ENCODE measurements around the gene C11orf58.

- TF ChIP-seq, protein P1, sequence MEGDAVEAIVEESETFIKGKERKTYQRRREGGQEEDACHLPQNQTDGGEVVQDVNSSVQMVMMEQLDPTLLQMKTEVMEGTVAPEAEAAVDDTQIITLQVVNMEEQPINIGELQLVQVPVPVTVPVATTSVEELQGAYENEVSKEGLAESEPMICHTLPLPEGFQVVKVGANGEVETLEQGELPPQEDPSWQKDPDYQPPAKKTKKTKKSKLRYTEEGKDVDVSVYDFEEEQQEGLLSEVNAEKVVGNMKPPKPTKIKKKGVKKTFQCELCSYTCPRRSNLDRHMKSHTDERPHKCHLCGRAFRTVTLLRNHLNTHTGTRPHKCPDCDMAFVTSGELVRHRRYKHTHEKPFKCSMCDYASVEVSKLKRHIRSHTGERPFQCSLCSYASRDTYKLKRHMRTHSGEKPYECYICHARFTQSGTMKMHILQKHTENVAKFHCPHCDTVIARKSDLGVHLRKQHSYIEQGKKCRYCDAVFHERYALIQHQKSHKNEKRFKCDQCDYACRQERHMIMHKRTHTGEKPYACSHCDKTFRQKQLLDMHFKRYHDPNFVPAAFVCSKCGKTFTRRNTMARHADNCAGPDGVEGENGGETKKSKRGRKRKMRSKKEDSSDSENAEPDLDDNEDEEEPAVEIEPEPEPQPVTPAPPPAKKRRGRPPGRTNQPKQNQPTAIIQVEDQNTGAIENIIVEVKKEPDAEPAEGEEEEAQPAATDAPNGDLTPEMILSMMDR (IDR thresholded peaks at IDR 0.05; ENCODE audit: low read depth, low read length, poor library complexity, severe bottlenecking), result no peak
- no peak for TF ChIP-seq EZH2phosphoT487 (IDR thresholded peaks at IDR 0.05; ENCODE audit: borderline replicate concordance, low read length)
Measured at GRCh38 chr11:16806791-16807190, 68.3 kb downstream of the C11orf58 start.

Measured in DOHH2 (cell line).